GM21528 (cell line): ENCODE data around the gene UTS2R.
"Not testable (repeated sequence)": the region's sequence is repeated elsewhere in the genome, so short reads cannot be mapped to it uniquely, and the experiment has no call there.

Source experiments
- ATAC-seq: cut with Tn5 transposase; IDR thresholded peaks from one replicate; pipeline ENCODE4 v1.9.1; 2021; ENCODE audit warnings: mild to moderate bottlenecking, moderate library complexity; ENCODE audit not compliant: unreplicated experiment, low FRiP score

UTS2R gene

GRCh38 chr17:82333279-82334171 lies 38.0 kb upstream of the UTS2R start, which contains the start of gene SECTM1:
TSS of gene SECTM1 (minus strand) at chr17:82333766. CDS start at chr17:82327240, 6,526 bp downstream.
- no peak for ATAC-seq

DNA sequence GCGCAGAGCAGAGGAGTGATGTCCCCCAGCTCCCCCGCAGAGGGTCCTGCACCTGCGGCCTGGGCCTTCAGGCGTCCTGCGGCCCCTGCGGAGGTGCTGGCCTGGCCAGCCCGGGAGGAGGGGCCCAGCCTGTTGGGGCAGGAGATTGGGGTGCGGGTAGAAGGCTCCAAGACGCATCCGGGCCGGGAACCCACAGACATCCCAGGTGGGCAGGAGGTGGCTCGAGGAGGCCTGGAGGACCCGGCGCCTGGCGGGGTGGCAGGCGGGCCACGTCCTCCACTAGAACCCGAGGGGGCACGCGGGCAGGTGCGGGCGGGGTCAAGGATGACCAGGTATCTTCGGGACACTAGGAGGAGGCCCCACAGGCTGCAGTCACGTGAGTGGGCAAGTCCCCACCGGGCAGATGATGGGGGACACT lies 37.4 kb upstream of the UTS2R start:
- ATAC-seq = no peak

DNA sequence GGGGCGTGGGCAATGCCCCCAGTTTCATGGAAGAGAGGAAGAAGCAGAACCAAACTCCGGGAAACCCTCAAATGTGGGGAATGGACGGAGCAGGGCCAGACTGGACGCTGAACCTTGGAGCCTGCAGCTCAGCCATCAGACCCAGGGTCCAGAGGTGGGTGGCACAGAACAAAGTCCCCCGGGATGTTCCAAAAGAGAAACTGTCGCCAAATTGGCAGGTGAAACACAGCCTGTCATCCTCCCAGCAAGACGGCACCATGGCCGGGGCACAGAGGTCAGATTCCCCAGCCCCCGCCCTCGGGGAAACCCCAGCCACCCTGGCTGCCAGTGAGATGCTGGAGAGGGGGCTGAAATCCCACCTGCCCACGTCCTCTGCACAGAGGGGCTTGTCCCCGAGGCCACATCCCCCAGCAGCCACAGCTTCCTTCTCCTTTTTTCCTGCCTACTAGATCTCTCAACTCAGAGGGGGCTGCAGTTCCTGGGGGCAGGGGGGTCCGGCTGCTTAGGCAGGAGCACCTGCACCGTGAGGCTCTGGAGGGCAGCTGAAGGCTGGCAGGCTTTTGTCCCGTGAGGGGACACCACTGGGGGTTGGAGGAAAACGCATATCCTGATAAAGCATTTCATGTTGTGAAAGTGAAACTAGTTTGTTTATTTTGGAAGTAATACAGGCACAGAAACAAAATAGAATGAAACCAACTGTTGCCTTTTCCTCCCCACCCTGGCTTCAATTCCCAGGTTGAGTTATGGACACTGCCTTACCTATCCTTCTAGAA lies 36.8 kb upstream of the UTS2R start:
- ATAC-seq = no peak

GRCh38 chr17:82338858-82339633 lies 32.5 kb upstream of the UTS2R start:
- no peak for ATAC-seq

DNA sequence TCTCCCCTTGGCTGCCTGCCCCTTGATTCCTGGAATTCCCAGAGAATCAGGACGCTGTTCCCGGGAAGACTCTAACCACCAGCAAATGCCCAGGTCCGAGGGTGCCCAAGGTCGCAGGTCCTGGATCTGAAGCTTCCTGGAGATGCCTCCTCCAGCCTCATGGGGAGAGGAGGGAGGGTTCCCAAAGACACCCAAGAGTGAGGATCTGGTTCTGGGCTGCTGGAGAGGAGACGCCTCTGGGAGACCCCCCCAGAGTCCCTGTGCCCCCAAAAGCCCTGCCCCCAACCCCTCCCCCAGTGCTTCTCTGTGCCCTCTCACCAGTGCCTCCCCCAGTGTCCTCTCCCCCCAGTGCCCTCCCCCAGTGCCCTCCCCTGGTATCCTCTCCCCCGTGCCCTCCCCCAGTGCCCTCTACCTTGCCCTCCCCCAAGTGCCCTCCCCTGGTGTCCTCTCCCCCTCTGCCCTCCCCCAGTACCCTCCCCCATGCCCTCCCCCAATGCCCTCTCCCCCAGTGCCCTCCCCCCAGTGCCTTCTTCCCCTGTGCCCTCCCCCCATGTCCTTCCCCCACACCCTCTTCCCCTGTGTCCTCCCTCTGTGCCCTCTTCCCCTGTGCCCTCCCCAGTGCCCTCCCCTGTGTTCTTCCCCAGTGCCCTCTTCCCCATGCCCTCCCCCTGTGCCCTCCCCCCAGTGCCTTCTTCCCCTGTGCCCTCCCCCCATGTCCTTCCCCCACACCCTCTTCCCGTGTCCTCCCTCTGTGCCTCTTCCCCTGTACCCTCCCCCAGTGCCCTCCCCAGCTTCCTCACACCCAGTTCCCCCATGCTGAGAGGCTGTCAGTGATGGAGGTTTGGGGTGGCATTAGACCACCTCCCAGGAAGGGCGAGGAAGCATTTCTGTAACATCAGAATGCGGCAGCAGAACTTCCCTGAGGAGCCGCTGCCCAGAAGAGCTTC lies 31.7 kb upstream of the UTS2R start:
- no peak for ATAC-seq

GRCh38 chr17:82342361-82343079 lies 29.0 kb upstream of the UTS2R start:
- no peak for ATAC-seq

DNA sequence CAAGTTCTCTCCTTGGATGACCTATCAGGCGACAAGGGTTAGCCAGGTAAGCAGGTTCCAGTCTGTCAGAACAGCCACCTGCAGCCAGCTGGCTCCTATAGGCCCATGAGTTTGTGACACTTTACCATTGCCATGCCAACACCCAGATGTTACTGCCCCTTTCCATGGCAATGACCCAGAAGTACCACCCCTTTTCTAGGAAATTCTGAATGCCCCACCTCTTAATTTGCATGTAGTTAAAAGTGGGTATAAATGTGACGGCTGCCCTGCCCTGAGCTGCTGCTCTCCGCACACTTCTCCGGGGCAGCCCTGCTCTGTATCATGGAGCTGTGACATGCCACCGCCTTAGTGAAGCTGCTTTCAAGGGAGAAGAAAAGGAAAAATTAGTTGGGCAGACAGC lies 28.0 kb upstream of the UTS2R start:
- ATAC-seq = no peak

DNA sequence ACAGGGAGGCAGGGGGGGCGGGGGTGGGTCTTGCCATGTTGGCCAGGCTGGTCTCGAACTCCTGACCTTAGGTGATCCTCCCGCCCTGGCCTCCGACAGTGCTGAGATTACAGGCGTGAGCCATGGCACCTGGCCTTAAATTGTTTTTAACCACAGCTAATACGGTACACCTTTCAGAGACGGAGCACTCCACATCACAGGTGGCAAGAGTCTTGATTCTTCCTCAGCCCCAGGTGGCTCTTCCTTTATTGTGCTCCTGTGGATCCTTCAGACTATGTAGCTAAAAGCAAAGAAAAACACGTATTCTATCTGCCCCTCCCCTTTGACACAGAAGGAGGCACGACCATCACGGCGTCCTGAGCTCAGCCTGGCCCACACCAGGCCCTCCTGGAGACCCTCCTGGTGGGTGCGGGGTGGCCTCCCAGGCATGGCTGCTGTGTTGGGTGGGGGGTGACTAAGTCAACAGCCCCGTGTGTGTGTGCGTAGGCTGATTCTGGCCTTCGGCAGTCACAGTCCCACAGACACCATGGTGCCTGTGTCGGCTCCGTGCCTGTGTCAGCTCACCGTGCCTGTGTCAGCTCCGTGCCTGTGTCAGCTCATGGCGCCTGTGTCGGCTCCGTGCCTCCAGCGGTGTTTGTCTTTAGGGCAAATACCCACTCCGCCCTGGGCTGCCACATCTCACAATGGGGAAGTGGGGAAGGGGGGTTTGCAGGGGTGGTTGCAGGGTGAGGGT lies 27.2 kb upstream of the UTS2R start:
- ATAC-seq = no peak

DNA sequence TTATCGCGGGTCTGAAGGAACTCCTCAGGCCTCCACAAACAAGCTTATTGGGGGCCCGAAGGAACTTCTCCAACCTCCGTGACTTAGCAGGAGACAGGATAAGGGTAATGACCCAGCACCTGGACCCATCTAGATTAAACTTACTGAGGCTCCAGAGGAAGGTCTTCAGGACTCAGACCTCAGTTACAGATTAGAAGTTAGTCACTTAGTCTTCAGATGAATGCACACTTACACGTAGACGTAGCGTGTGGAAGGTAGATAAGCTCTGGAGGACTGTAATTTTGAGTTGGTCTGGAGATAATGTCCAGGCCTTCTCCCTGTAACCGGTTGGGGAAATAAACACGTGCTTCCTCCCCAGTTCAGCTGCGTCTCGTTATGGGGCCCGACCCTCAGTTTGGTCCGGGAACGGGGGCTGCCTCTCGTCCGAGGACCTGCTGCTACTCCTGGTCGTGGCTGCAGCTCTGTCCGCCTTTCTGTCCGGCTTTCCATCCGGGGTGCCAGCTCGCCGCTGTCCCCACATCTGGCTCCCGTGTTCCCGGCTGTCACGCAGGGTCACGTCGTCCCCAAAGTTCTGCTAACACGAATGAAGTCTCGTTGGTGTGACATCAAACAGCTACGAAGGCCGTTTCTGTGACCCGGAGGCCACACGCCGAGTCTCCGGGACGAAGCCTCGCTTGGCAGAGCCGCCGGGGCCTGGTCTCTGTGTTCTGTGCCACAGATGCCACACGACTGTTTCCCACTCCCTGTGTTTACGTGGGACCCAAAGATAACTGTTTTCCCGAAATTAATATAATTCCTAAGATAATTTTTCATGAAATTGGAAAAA lies 26.2 kb upstream of the UTS2R start:
- no peak for ATAC-seq

DNA sequence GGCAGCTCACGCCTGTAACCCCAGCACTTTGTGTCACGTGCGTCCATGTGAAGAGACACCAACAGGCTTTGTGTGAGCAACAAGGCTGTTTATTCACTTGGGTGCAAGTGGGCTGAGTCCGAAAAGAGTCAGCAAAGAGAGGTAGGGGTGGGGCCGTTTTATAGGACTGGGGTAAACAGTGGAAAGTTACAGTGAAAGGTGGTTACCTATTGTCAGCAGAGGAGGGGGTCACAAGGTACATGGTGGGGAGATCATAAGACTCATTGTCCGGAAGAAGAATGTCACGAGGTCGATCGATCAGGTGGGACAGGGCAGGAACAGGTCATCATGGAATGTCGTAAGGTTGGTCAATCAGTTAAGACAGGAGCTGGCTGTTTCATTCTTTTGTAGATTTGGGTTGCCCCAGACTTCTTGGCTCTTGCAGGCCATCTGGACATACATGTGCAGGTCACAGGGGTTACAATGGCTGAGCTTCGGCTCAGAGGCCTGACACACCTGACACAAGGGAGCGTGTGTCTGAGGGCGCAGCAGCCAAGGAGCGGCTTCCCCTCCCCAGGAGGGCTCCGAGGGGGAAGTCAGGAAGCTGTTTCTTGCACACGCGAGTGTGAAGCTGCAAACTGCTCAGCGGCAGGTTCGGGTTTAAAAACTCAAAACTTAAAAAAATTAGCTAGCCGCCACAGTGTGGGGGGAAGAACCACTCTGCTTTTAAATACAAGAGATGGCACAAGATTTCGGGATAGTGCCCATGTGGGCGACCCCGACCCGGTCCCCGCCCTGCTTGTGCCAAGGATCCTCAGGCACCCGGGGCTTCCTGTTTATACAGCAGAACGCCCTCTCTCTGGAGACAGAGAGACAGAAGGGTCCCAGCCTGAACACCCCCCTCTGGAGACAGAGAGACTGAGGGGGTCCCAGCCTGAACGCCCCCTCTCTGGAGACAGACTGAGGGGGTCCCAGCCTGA lies 24.9 kb upstream of the UTS2R start:
- no peak for ATAC-seq

- ATAC-seq = not testable (repeated sequence)
Measured at GRCh38 chr17:82347994-82348393, 23.6 kb upstream of the UTS2R start.

GRCh38 chr17:82348434-82348833 lies 23.1 kb upstream of the UTS2R start:
- no peak for ATAC-seq

DNA sequence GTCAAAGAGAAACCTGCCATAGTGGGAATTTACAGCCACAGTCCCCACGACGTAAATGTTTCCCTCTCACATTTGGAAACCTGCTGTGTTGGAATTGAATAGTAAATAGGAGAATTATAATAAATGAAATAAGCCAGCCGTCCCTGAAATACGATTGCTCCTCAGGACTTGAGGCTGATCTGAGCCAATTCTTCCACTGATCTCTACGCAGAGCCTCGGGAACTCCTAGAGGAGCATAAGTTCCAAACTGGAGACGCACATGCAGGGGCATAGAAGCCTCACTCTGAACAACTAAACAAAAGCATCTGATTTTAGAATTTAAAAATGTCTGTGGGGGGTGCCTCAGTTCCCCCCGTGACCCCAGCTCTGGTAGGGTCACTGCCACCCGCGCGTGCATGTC lies 22.7 kb upstream of the UTS2R start:
- ATAC-seq = no peak

DNA sequence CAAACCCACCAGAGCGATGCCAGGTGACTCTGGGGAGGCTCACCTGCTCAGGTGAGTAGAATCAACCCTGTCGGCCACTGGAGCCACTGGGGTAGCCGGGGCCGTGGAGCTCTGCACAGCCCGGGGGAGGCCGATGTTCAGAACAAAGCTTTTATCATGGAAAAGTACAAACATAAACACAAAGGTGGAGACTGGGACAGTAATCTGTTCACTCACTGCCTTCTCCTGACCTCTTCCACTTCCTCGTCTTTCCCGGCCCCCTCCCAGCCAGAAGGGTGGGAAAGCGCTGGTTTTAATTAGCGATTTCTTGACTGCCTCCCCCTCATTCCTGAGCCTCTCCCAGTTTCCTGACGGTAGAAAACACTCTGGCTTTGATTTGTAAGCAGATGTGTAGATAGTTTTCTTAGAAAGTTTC lies 22.3 kb upstream of the UTS2R start:
- no peak for ATAC-seq

DNA sequence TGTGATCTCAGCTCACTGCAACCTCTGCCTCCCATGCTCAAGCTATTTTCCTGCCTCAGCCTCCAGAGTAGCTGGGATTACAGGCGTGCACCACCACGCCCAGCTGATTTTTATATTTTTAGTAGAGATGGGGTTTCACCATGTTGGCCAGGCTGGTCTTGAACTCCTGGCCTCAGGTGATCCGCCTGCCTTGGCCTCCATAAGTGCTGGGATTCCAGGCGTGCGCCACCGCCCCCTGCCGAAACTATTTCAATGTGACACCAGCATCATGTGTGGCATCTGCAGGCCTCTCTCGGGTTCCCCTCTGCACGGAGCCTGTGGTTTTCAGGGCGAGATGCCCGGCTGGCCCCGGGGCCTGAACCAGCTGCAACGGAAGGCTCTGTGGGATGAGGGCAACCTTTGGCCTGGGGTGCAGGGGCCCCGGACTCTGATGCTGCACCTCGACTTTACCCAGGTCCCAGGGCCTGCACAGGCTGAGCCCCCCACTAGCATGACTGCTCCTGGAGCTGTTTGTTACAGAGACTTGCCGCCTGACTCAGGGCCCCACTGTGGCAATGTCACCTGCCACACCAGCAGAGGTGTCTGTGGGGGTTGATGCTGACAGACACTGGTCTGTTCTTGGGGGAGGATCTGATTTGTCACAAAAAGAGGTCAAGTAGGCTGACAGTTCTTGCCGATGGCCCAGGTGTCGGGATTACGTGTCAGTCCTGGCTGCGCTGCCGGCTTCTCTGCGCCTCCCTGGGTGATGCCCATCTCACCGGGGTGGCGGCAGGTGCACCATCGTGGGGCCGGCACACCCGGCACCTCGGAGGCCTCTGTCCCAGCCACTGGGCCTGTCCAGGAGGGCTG lies 21.2 kb upstream of the UTS2R start:
- no peak for ATAC-seq
